ENCODE measurements around the gene SPIB. TPM values are rescaled to one million over a fixed set of nuclear protein-coding genes. Genes with fewer than 3 reads are reported as not detected.

Gene SPIB
- total and polyA plus RNA-seq, 2 experiments from 2014 or later, result 12.6 to 17.5 TPM

- Mint-ChIP-seq H3K4me3 (no peak overlapping the region), H3K27ac (no peak overlapping the region)
- TF ChIP-seq CREB1 (CRISPR knock-in tag; IDR thresholded peaks at IDR 0.05; ENCODE audit: low read depth), result no peak
- no peak for TF ChIP-seq JUNB (IDR thresholded peaks at IDR 0.05; ENCODE audit: unreplicated experiment)
- TF ChIP-seq POLR2AphosphoS5 (IDR thresholded peaks at IDR 0.05; ENCODE audit: low read depth), result no peak
- TF ChIP-seq EZH2phosphoT487 (IDR thresholded peaks at IDR 0.05; ENCODE audit: unreplicated experiment), result no peak
- TF ChIP-seq ZNF331 (CRISPR knock-in tag; IDR thresholded peaks at IDR 0.05; ENCODE audit: low read depth), result no peak
- no peak for TF ChIP-seq STAT1 (IDR thresholded peaks at IDR 0.05; ENCODE audit: unreplicated experiment)
- TF ChIP-seq ZNF462 (CRISPR knock-in tag; IDR thresholded peaks at IDR 0.05), result no peak
- TF ChIP-seq EZH2 (IDR thresholded peaks at IDR 0.05; ENCODE audit: low read depth, unreplicated experiment), result no peak
- no peak for TF ChIP-seq NANOG (IDR thresholded peaks at IDR 0.05; ENCODE audit: borderline replicate concordance)
- TF ChIP-seq ETS1 (IDR thresholded peaks at IDR 0.05), result no peak
- no peak for TF ChIP-seq REST (IDR thresholded peaks at IDR 0.05; ENCODE audit: unreplicated experiment)
- no peak for TF ChIP-seq CTCF (conservative IDR thresholded peaks at IDR 0.05; ENCODE audit: low read depth in 2 of 2)
These were observed 44.2 kb downstream of the SPIB start for GRCh38 chr19:50462970-50463369.

More at GRCh38 chr19:50462970-50463369, 44.2 kb downstream of the SPIB start:
- 0 out of 2 replicates have a peak, but pooled peaks cover 3% of the 10 kb centered on the region for H3K4me1 ChIP-seq (ENCODE audit: insufficient read depth)
- DNase-seq (ENCODE audit: low spot score) (no peak), ATAC-seq (no peak)
- no peaks in the 10 kb centered on the region for H3F3A ChIP-seq (replicated peaks; ENCODE audit: low read depth)
- no peaks in the 10 kb centered on the region for H3K36me3 ChIP-seq (ENCODE audit: insufficient read depth)
- H2AFZ ChIP-seq, result no peak overlapping the region
- no peak overlapping the region for H3K4me3 ChIP-seq
- H4K20me1 ChIP-seq (replicated peaks; ENCODE audit: insufficient read depth), result no peaks in the 10 kb centered on the region
- no peaks in the 10 kb centered on the region for H3K9me2 ChIP-seq (ENCODE audit: insufficient read depth)
- peaks cover 21% of the 10 kb centered on the region for H3K36me3 Mint-ChIP-seq (ENCODE audit: low read depth)
- no peak overlapping the region for H3K4me2 ChIP-seq
- H3K27me3 ChIP-seq (ENCODE audit: insufficient read depth), result no peaks in the 10 kb centered on the region
- peaks cover 11% of the 10 kb centered on the region for H3K27me3 Mint-ChIP-seq (ENCODE audit: insufficient read depth, low read depth, poor library complexity)
- peaks cover 86% of the 10 kb centered on the region for H3K9me3 Mint-ChIP-seq
- H3K79me2 ChIP-seq (replicated peaks; ENCODE audit: insufficient read depth), result no peaks in the 10 kb centered on the region
- no peak overlapping the region for H3K27ac ChIP-seq (ENCODE audit: low read depth)
- no peaks in the 10 kb centered on the region for H3K4me1 Mint-ChIP-seq
